H9 (cell line): ENCODE results near the gene CAMP. TPM values are rescaled to one million over a fixed set of nuclear protein-coding genes. Genes with fewer than 3 reads are reported as not detected.

Source experiments
- DNase-seq: peaks from one replicate; pipeline ENCODE4 v3.0.0-alpha.2; 2017
- H2AFZ ChIP-seq: one replicate; pipeline ENCODE4 v1.6.1; 2013; ENCODE audit warnings: mild to moderate bottlenecking, low read length, control low read depth, moderate library complexity
- H2AK5ac ChIP-seq: 2 replicates; pipeline ENCODE4 v1.6.1; 2013; ENCODE audit warnings: low read length, control low read depth, mixed read lengths; ENCODE audit not compliant: insufficient read length
- H2BK120ac ChIP-seq: one replicate; pipeline ENCODE4 v1.6.1; 2013; ENCODE audit warnings: low read depth, mild to moderate bottlenecking, low read length, control low read depth, inconsistent platforms; ENCODE audit not compliant: poor library complexity, severe bottlenecking
- H2BK12ac ChIP-seq: 2 replicates; pipeline ENCODE4 v1.6.1; 2013; ENCODE audit warnings: low read length, control low read depth, mixed read lengths, low read depth; ENCODE audit not compliant: insufficient read length
- H2BK15ac ChIP-seq: 2 replicates; pipeline ENCODE4 v1.6.1; 2013; ENCODE audit warnings: low read depth, low read length, control low read depth
- H2BK20ac ChIP-seq: one replicate; pipeline ENCODE4 v1.6.1; 2013; ENCODE audit warnings: low read depth, mild to moderate bottlenecking, low read length, control low read depth, inconsistent platforms; ENCODE audit not compliant: poor library complexity, severe bottlenecking
- H2BK5ac ChIP-seq: 2 replicates; pipeline ENCODE4 v1.6.1; 2013; ENCODE audit warnings: low read length, control low read depth, mixed read lengths; ENCODE audit not compliant: insufficient read length
- H3K14ac ChIP-seq: 2 replicates; pipeline ENCODE4 v1.6.1; 2013; ENCODE audit warnings: low read length, control low read depth; ENCODE audit not compliant: insufficient read depth
- H3K18ac ChIP-seq: 2 replicates; pipeline ENCODE4 v1.6.1; 2013; ENCODE audit warnings: low read depth, mild to moderate bottlenecking, mixed read lengths, low read length, control low read depth; ENCODE audit not compliant: insufficient read length
- H3K23ac ChIP-seq: 2 replicates; pipeline ENCODE4 v1.6.1; 2013; ENCODE audit warnings: low read length, control low read depth, mixed read lengths, low read depth; ENCODE audit not compliant: insufficient read length
- H3K23me2 ChIP-seq: 2 replicates; pipeline ENCODE4 v1.6.1; 2013; ENCODE audit warnings: low read depth, mild to moderate bottlenecking, mixed read lengths, low read length, control low read depth; ENCODE audit not compliant: insufficient read length, poor library complexity, severe bottlenecking
- H3K27ac ChIP-seq: 2 replicates; pipeline ENCODE4 v1.5.1; 2013; ENCODE audit warnings: low read length, control low read depth, mixed read lengths, low read depth; ENCODE audit not compliant: insufficient read length
- H3K27me3 ChIP-seq: 2 replicates; pipeline ENCODE4 v1.6.1; 2013; ENCODE audit warnings: low read length, control low read depth, inconsistent platforms; ENCODE audit not compliant: insufficient read depth
- H3K4ac ChIP-seq: 2 replicates; pipeline ENCODE4 v1.6.1; 2013; ENCODE audit warnings: low read depth, mild to moderate bottlenecking, control low read depth, inconsistent platforms, low read length, moderate library complexity
- H3K4me1 ChIP-seq: 2 replicates; pipeline ENCODE4 v1.6.1; 2013; ENCODE audit warnings: low read length, control low read depth, inconsistent platforms; ENCODE audit not compliant: insufficient read depth
- H3K4me2 ChIP-seq: 2 replicates; pipeline ENCODE4 v1.6.1; 2013; ENCODE audit warnings: low read length, control low read depth, mixed read lengths; ENCODE audit not compliant: insufficient read length, insufficient read depth
- H3K56ac ChIP-seq: 2 replicates; pipeline ENCODE4 v1.6.1; 2013; ENCODE audit warnings: low read depth, mild to moderate bottlenecking, mixed read lengths, low read length, control low read depth; ENCODE audit not compliant: insufficient read length
- H3K79me1 ChIP-seq: 2 replicates; pipeline ENCODE4 v1.6.1; 2013; ENCODE audit warnings: low read depth, mild to moderate bottlenecking, moderate library complexity, low read length, control low read depth, inconsistent platforms; ENCODE audit not compliant: insufficient read depth, poor library complexity, severe bottlenecking
- H3K79me2 ChIP-seq: 2 replicates; pipeline ENCODE4 v1.6.1; 2013; ENCODE audit warnings: low read length, control low read depth, inconsistent platforms; ENCODE audit not compliant: insufficient read depth
- H3K9ac ChIP-seq: 2 replicates; pipeline ENCODE4 v1.6.1; 2013; ENCODE audit warnings: low read length, control low read depth, mixed read lengths; ENCODE audit not compliant: insufficient read length; ENCODE audit errors: extremely low read depth
- H3K9me3 ChIP-seq: one replicate; pipeline ENCODE4 v1.6.1; 2013; ENCODE audit warnings: low read depth, low read length, inconsistent platforms; ENCODE audit not compliant: control insufficient read depth
- H3T11ph ChIP-seq: one replicate; pipeline ENCODE4 v1.6.1; 2013; ENCODE audit warnings: mild to moderate bottlenecking, low read length, control low read depth, inconsistent platforms
- H4K20me1 ChIP-seq: one replicate; pipeline ENCODE4 v1.6.1; 2013; ENCODE audit not compliant: control insufficient read depth, insufficient read length, insufficient read depth
- H4K5ac ChIP-seq: 2 replicates; pipeline ENCODE4 v1.6.1; 2013; ENCODE audit warnings: low read depth, mild to moderate bottlenecking, mixed read lengths, low read length, control low read depth; ENCODE audit not compliant: insufficient read length
- H4K8ac ChIP-seq: replicated peaks from 2 replicates; pipeline ENCODE4 v1.6.1; 2013; ENCODE audit warnings: low read length, control low read depth, mixed read lengths, low read depth; ENCODE audit not compliant: insufficient read length
- H4K91ac ChIP-seq: 2 replicates; pipeline ENCODE4 v1.6.1; 2013; ENCODE audit warnings: low read depth, mild to moderate bottlenecking, moderate library complexity, mixed read lengths, low read length, control low read depth; ENCODE audit not compliant: insufficient read length
- H3K27ac Mint-ChIP-seq, 3 experiments: 2 replicates in 2 of 3; 3 replicates in 1 of 3; pipeline ENCODE4 v1.8.0; 2020 to 2021; ENCODE audit warnings: mixed read lengths in 3 of 3, mild to moderate bottlenecking in 1 of 3, moderate library complexity in 1 of 3
- H3K27me3 Mint-ChIP-seq: 2 replicates; pipeline ENCODE4 v1.8.0; 2021; ENCODE audit warnings: low read depth, mild to moderate bottlenecking, moderate library complexity, mixed read lengths
- H3K36me3 Mint-ChIP-seq, 3 experiments: 2 replicates in 2 of 3; 3 replicates in 1 of 3; pipeline ENCODE4 v1.8.0; 2020 to 2021; ENCODE audit warnings: low read depth in 3 of 3, mixed read lengths in 3 of 3; ENCODE audit not compliant: insufficient read depth in 1 of 3
- H3K4me1 Mint-ChIP-seq, 2 experiments: 2 replicates each; pipeline ENCODE4 v1.8.0; 2020; ENCODE audit warnings: mixed read lengths in 2 of 2
- H3K4me3 Mint-ChIP-seq, 2 experiments: 2 replicates in 1 of 2; 3 replicates in 1 of 2; pipeline ENCODE4 v1.8.0; 2020 to 2021; ENCODE audit warnings: mild to moderate bottlenecking in 2 of 2, mixed read lengths in 2 of 2, moderate library complexity in 1 of 2
- H3K9me3 Mint-ChIP-seq, 2 experiments: 2 replicates in 1 of 2; 3 replicates in 1 of 2; pipeline ENCODE4 v1.8.0; 2020; ENCODE audit warnings: mild to moderate bottlenecking in 2 of 2, mixed read lengths in 2 of 2, moderate library complexity in 1 of 2
- WGBS: extraction: QIAGEN DNeasy Blood & Tissue Kit; methylation state at CpG from one replicate; pipeline ENCODE4 v1.1.7; 2013; ENCODE audit warnings: missing lambda C conversion rate, low lambda C conversion rate, mixed read lengths; ENCODE audit not compliant: insufficient read length; ENCODE audit errors: extremely low coverage; 5-methylcytosine and 5-hydroxymethylcytosine counted together
- total RNA-seq: library from RNA; stranded (reverse); gene quantifications from 2 replicates; pipeline ENCODE4 v1.2.1, GENCODE V29; 2021
- TF ChIP-seq, protein P1 (sequence below): fragments of 200-600 bp; sonication (generic); conservative IDR thresholded peaks from 3 replicates; pipeline ENCODE4 v1.8.0; 2021; ENCODE audit warnings: antibody characterized with exemption, mild to moderate bottlenecking

The CAMP gene
- total RNA-seq, 1 experiment from 2014 or later = not detected

DNA sequence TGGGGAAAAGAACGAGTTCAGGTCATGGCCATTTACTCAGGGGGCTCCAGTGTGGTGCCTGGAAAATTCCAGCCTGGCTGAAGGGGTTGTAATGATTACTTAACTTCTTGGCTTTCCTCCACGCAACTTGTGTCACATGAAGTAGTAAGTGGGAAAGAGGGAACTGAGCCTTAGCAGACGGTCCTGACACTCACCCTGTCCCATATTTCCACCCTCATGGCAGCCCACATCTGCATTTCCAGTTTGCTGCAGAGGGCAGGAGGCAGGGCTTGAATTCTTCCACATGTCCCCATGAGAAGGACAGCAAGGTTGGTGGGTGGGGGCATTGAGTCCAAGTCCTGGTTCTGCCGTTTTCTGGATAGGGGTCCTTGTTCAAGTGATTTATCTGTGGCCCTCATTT, 7.8 kb upstream of the CAMP start:
- Histone ChIP-seq H4K8ac (no peak overlapping the region), H3T11ph (no peak overlapping the region), H4K20me1 (no peaks in the 10 kb centered on the region), H3K4me2 (no peak overlapping the region), H3K23me2 (no peaks in the 10 kb centered on the region), H2BK5ac (no peak overlapping the region), H3K56ac (no peak overlapping the region), H3K9me3 (no peaks in the 10 kb centered on the region), H3K14ac (no peak overlapping the region), H3K4me1 (no peaks in the 10 kb centered on the region), H2AFZ (no peak overlapping the region), H2BK12ac (no peak overlapping the region), H3K27me3 (no peaks in the 10 kb centered on the region; the same call in 1 of the 2 replicates), H2BK15ac (no peak overlapping the region), H3K79me2 (no peaks in the 10 kb centered on the region), H2AK5ac (no peak overlapping the region), H3K23ac (no peak overlapping the region), H3K4ac (no peak overlapping the region), H3K18ac (no peak overlapping the region), H4K91ac (no peak overlapping the region), H2BK20ac (no peak overlapping the region), H4K5ac (no peak overlapping the region), H3K9ac (no peak overlapping the region), H3K27ac (no peak overlapping the region), H3K79me1 (no peaks in the 10 kb centered on the region), H2BK120ac (no peak overlapping the region)
- H3K4me1 Mint-ChIP-seq = peaks cover 8 to 11% of the 10 kb centered on the region in 2 experiments
- DNase-seq = no peak
- H3K4me3 Mint-ChIP-seq = no peak overlapping the region
- H3K27me3 Mint-ChIP-seq = peaks cover 14% of the 10 kb centered on the region
- no peak overlapping the region for H3K27ac Mint-ChIP-seq
- no CpG with 5 or more reads among the region's 4 CpGs for WGBS
- TF ChIP-seq, protein P1, sequence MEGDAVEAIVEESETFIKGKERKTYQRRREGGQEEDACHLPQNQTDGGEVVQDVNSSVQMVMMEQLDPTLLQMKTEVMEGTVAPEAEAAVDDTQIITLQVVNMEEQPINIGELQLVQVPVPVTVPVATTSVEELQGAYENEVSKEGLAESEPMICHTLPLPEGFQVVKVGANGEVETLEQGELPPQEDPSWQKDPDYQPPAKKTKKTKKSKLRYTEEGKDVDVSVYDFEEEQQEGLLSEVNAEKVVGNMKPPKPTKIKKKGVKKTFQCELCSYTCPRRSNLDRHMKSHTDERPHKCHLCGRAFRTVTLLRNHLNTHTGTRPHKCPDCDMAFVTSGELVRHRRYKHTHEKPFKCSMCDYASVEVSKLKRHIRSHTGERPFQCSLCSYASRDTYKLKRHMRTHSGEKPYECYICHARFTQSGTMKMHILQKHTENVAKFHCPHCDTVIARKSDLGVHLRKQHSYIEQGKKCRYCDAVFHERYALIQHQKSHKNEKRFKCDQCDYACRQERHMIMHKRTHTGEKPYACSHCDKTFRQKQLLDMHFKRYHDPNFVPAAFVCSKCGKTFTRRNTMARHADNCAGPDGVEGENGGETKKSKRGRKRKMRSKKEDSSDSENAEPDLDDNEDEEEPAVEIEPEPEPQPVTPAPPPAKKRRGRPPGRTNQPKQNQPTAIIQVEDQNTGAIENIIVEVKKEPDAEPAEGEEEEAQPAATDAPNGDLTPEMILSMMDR = no peak
- H3K9me3 Mint-ChIP-seq = no peaks in the 10 kb centered on the region
- H3K36me3 Mint-ChIP-seq = no peaks in the 10 kb centered on the region
